K562 (cell line): ENCODE data around the gene DLX2. TPM values are rescaled to one million over a fixed set of nuclear protein-coding genes. Genes with fewer than 3 reads are reported as not detected.

ENCODE experiments used
- ATAC-seq: fragments of 200-7000 bp; cut with Tn5 transposase; 3 replicates; pipeline ENCODE4 v1.9.1; 2020; ENCODE audit warnings: moderate library complexity
- BruUV-seq: library from RNA; stranded (reverse); fragments of 400-500 nt; replicated peaks from 2 replicates; lab custom pipeline; 2021; lab: Mats Ljungman, UMichigan
- CTCF ChIA-PET: fragments of 300-600 bp; formaldehyde crosslinking; extraction: SDS; loops from one replicate; lab custom pipeline; 2021; ENCODE audit warnings: low intra/inter-chr PET ratio; lab: Yijun Ruan, JAX
- POLR2A ChIA-PET: fragments of 300-600, 350-650 bp; sonication (Branson Sonifier 250); formaldehyde crosslinking; extraction: SDS; loops from one replicate; lab custom pipeline; 2021; ENCODE audit warnings: antibody characterized with exemption, inconsistent platforms; lab: Yijun Ruan, JAX
- DNase-seq, 4 experiments: peaks; one replicate each; pipeline versions ENCODE4 v3.0.0 to v3.0.0-alpha.2; 2011 to 2018; ENCODE audit warnings: low spot score in 3 of 4, mixed read lengths in 3 of 4; ENCODE audit errors: extremely low read depth in 1 of 4
- FAIRE-seq: peaks from 2 replicates; lab custom pipeline; 2011; peaks lifted over from hg19 to GRCh38; lab: Jason Lieb, UNC
- H2AFZ ChIP-seq: 2 replicates; pipeline ENCODE4 v1.6.0; 2011; ENCODE audit warnings: low read depth, low read length, control low read depth, inconsistent platforms
- H3K27ac ChIP-seq: fragments of 200-600 bp; 3 replicates; pipeline ENCODE4 v1.8.0; 2011; ENCODE audit warnings: low read depth, mild to moderate bottlenecking, control low read depth, inconsistent platforms, low read length, moderate library complexity, mixed read lengths; ENCODE audit errors: extremely low read depth
- H3K27me3 ChIP-seq, 2 experiments: fragments of 300-600 bp in 1 of 2; 2 replicates in 1 of 2; 3 replicates in 1 of 2; pipeline versions ENCODE4 v1.6.0 to v1.8.0; 2011; ENCODE audit warnings: inconsistent platforms in 2 of 2, low read length in 2 of 2, mild to moderate bottlenecking in 1 of 2, mixed read lengths in 1 of 2, moderate library complexity in 1 of 2; ENCODE audit not compliant: control insufficient read depth in 2 of 2, insufficient read depth in 2 of 2
- H3K36me3 ChIP-seq: fragments of 300-600 bp; 3 replicates; pipeline ENCODE4 v1.8.0; 2011; ENCODE audit warnings: mild to moderate bottlenecking, low read length, inconsistent platforms; ENCODE audit not compliant: control insufficient read depth, insufficient read depth
- H3K4me1 ChIP-seq, 2 experiments: fragments of 200-600 bp in 1 of 2; replicated peaks in 1 of 2; 2 replicates in 1 of 2; 3 replicates in 1 of 2; pipeline versions ENCODE4 v1.5.1 to v1.8.0; 2011; ENCODE audit warnings: inconsistent platforms in 2 of 2, low read length in 2 of 2, mild to moderate bottlenecking in 1 of 2, mixed read lengths in 1 of 2, moderate library complexity in 1 of 2; ENCODE audit not compliant: control insufficient read depth in 2 of 2, insufficient read depth in 2 of 2
- H3K4me2 ChIP-seq: 2 replicates; pipeline ENCODE4 v1.6.1; 2011; ENCODE audit warnings: low read length, control low read depth, inconsistent platforms, mixed read lengths; ENCODE audit not compliant: insufficient read depth
- H3K4me3 ChIP-seq: fragments of 200-600 bp; sonication (generic), shearing (Covaris generic); 2 replicates; pipeline ENCODE4 v1.5.1; 2016; ENCODE audit warnings: control low read depth, inconsistent platforms
- H3K79me2 ChIP-seq: fragments of 200-600 bp; 3 replicates; pipeline ENCODE4 v1.8.0; 2011; ENCODE audit warnings: low read length, inconsistent platforms; ENCODE audit not compliant: control insufficient read depth, insufficient read depth
- H3K9ac ChIP-seq, 2 experiments: 2 replicates each; pipeline versions ENCODE4 v1.6.0 to v1.6.1; 2011; ENCODE audit warnings: low read depth in 2 of 2, low read length in 2 of 2, control low read depth in 1 of 2, inconsistent platforms in 1 of 2, mild to moderate bottlenecking in 1 of 2, mixed read lengths in 1 of 2; ENCODE audit not compliant: insufficient read depth in 1 of 2
- H3K9me1 ChIP-seq: one replicate; pipeline ENCODE4 v1.6.0; 2011; ENCODE audit warnings: inconsistent platforms, mild to moderate bottlenecking, low read length, moderate library complexity; ENCODE audit not compliant: control insufficient read depth, insufficient read depth
- H3K9me3 ChIP-seq: replicated peaks from 2 replicates; pipeline ENCODE4 v1.5.1; 2011; ENCODE audit warnings: low read depth, low read length, inconsistent platforms; ENCODE audit not compliant: control insufficient read depth, insufficient read depth
- H4K20me1 ChIP-seq: replicated peaks from 2 replicates; pipeline ENCODE4 v1.6.1; 2011; ENCODE audit warnings: low read length, inconsistent platforms, mixed read lengths; ENCODE audit not compliant: control insufficient read depth, insufficient read depth
- BMI1 ChIP-seq: fragments of 150-350 bp; IDR thresholded peaks from 2 replicates; pipeline ENCODE4 v1.6.1; 2014; ENCODE audit warnings: low read length
- E2F6 ChIP-seq, 2 experiments: IDR thresholded peaks; 2 replicates each; pipeline ENCODE4 v1.6.1; 2011; ENCODE audit warnings: borderline replicate concordance in 1 of 2, control low read depth in 1 of 2, low read depth in 1 of 2, low read length in 1 of 2, mild to moderate bottlenecking in 1 of 2, mixed read lengths in 1 of 2, moderate library complexity in 1 of 2; ENCODE audit not compliant: insufficient read depth in 1 of 2, insufficient read length in 1 of 2, poor library complexity in 1 of 2, severe bottlenecking in 1 of 2; ENCODE audit errors: extremely low read depth in 1 of 2
- HDAC1 ChIP-seq, 2 experiments: fragments of 450-650 bp; IDR thresholded peaks; 2 replicates each; pipeline ENCODE4 v1.6.1; 2016 to 2017; ENCODE audit warnings: inconsistent platforms in 1 of 2, mild to moderate bottlenecking in 1 of 2, moderate library complexity in 1 of 2
- HINFP ChIP-seq: fragments of 450-650 bp; conservative IDR thresholded peaks from 2 replicates; pipeline ENCODE4 v1.6.1; 2016; ENCODE audit warnings: missing genetic modification characterization, low read depth, mild to moderate bottlenecking, control low read depth, missing compliant biosample characterization
- HNRNPH1 ChIP-seq: fragments of 200-400 bp; formaldehyde crosslinking; optimal IDR thresholded peaks from 2 replicates; pipeline ENCODE3; 2017; ENCODE audit warnings: low read depth, mild to moderate bottlenecking, low read length, moderate library complexity
- JUNB ChIP-seq: fragments of 450-650 bp; formaldehyde crosslinking; conservative IDR thresholded peaks from 2 replicates; pipeline ENCODE4 v1.4.0; 2020; ENCODE audit warnings: mild to moderate bottlenecking
- PKNOX1 ChIP-seq: fragments of 450-650 bp; IDR thresholded peaks from 2 replicates; pipeline ENCODE4 v1.6.1; 2016
- STAG1 ChIP-seq: sonication (generic); formaldehyde crosslinking; IDR thresholded peaks from 2 replicates; pipeline ENCODE4 v1.5.0; 2020; ENCODE audit warnings: missing genetic modification reagents, borderline replicate concordance
- TAF7 ChIP-seq: fragments of 450-650 bp; IDR thresholded peaks from 2 replicates; pipeline ENCODE4 v1.6.1; 2016; ENCODE audit warnings: missing genetic modification characterization, missing compliant biosample characterization
- VEZF1 ChIP-seq: fragments of 200-800 bp; sonication (Bioruptor generic); IDR thresholded peaks from 2 replicates; pipeline ENCODE4 v1.6.1; 2017; ENCODE audit warnings: missing genetic modification characterization, missing compliant biosample characterization
- XRCC5 ChIP-seq: fragments of 200-400 bp; formaldehyde crosslinking; IDR thresholded peaks from 2 replicates; pipeline ENCODE4 v1.6.1; 2017; ENCODE audit warnings: low read depth, mild to moderate bottlenecking, low read length
- ZNF655 ChIP-seq: fragments of 250-450 bp; sonication (Bioruptor Pico); IDR thresholded peaks from 2 replicates; pipeline ENCODE4 v1.5.0; 2021
- WGBS: fragments of 100-300 bp; shearing (Covaris generic); methylation state at CpG from one replicate; pipeline ENCODE4 v1.1.6; 2016; ENCODE audit warnings: low coverage, mixed read lengths; ENCODE audit not compliant: insufficient coverage; ENCODE audit errors: missing lambda C conversion rate; 5-methylcytosine and 5-hydroxymethylcytosine counted together
- in situ Hi-C: fragments of 300-500 bp; cut with MboI; formaldehyde crosslinking; loops from 4 replicates; pipeline ENCODE4 v1.15.0; 2018; ENCODE audit warnings: inconsistent platforms, mixed read lengths
- intact Hi-C: fragments of 100-400 bp; cut with micrococcal nuclease; formaldehyde crosslinking; loops from 2 replicates; pipeline ENCODE4 v1.14.2; 2022
- polyA plus RNA-seq, 8 experiments: library from polyadenylated mRNA; depleted of rRNA in 4 of 8; stranded (reverse) in 5 of 8; unstranded in 3 of 8; fragments of >200 nt; fragmentation: Nextera tagmentation in 2 of 8; fragmentation: Illumina TruSeq in 1 of 8; extraction: Ambion mirVana in 2 of 8; extraction: Trizol in 1 of 8; gene quantifications; 2 replicates each; pipeline versions ENCODE4 v1.2.1 to v1.2.3, GENCODE V29; 2011 to 2014; ENCODE audit warnings: inconsistent platforms in 1 of 8, missing spikeins in 1 of 8
- total RNA-seq, 7 experiments: library from RNA; depleted of rRNA in 6 of 7; stranded (reverse); fragments of >200 nt in 6 of 7; fragmentation: Illumina TruSeq in 2 of 7; extraction: Trizol in 2 of 7; gene quantifications; 2 replicates each; pipeline versions ENCODE4 v1.2.1 to v1.2.3, GENCODE V29; 2011 to 2021; ENCODE audit warnings: low replicate concordance in 1 of 7

DLX2 gene
- total and polyA plus RNA-seq, 9 of the 15 experiments (the other 6 are each of a cell fraction or from before 2014, with no cell fraction given), result 0.14 to 4.3 (median 0.86) TPM

GRCh38 chr2:172073518-172073917 lies 29.2 kb downstream of the DLX2 start:
- Histone ChIP-seq H3K4me3 (no peak overlapping the region), H3K36me3 (no peaks in the 10 kb centered on the region), H3K4me2 (no peak overlapping the region), H4K20me1 (no peaks in the 10 kb centered on the region), H3K27me3 (no peaks in the 10 kb centered on the region), H2AFZ (no peak overlapping the region), H3K9me3 (no peaks in the 10 kb centered on the region), H3K9me1 (no peaks in the 10 kb centered on the region), H3K4me1 (no peaks in the 10 kb centered on the region; a peak in 1 of 5 replicates), H3K79me2 (no peaks in the 10 kb centered on the region), H3K9ac (no peak overlapping the region), H3K27ac (no peak overlapping the region)
- no peak for FAIRE-seq
- ChIA-PET CTCF (no interaction called here), POLR2A (interaction anchor here (0.7 to 2.0 kb wide), 3 partner anchors 10 to 16 kb away, joined by 3 to 7 read pairs (median 4); partner anchors contain the start of gene DLX1)
- intact Hi-C loops, result no loop called here
- no peak for ATAC-seq
- no peak for DNase-seq
- in situ Hi-C loops, result no loop called here
- no TSS peak for BruUV-seq
- WGBS, result 88% methylated on average over 4 of the region's 4 CpGs
- TF ChIP-seq BMI1, result no peak
- no peak for TF ChIP-seq PKNOX1
- no peak for TF ChIP-seq ZNF655
- no peak for TF ChIP-seq HINFP (tag)
- TF ChIP-seq STAG1, result no peak
- no peak for TF ChIP-seq XRCC5
- no peak for TF ChIP-seq HNRNPH1
- TF ChIP-seq TAF7 (tag), result no peak
- no peak for TF ChIP-seq JUNB
- no peak for TF ChIP-seq HDAC1 (IDR thresholded peaks at IDR 0.05)
- no peak for TF ChIP-seq E2F6 (IDR thresholded peaks at IDR 0.05; ENCODE audit: borderline replicate concordance in 1 of 2, extremely low read depth in 1 of 2, insufficient read depth in 1 of 2, insufficient read length in 1 of 2, low read depth in 1 of 2, low read length in 1 of 2, poor library complexity in 1 of 2, severe bottlenecking in 1 of 2)
- no peak for TF ChIP-seq VEZF1
